Fibroblast of peridontal ligament (primary cell): ENCODE measurements around the gene IL34.
A peak's percentile ranks its signal among the peaks of the same experiment; 100 is the strongest.

Experiments
- DNase-seq: peaks from one replicate; pipeline ENCODE4 v3.0.0-alpha.2; 2010; ENCODE audit errors: extremely low read depth

IL34 gene

GRCh38 chr16:70687671-70688245, 41.4 kb downstream of the IL34 start:
- no peak for DNase-seq

GRCh38 chr16:70688246-70688742, 41.9 kb downstream of the IL34 start:
- peak; percentile 73 for DNase-seq

- no peak for DNase-seq
Measured at GRCh38 chr16:70689035-70689969, 42.9 kb downstream of the IL34 start.

GRCh38 chr16:70689970-70690891, 43.9 kb downstream of the IL34 start:
- no peak for DNase-seq

- DNase-seq = peak; percentile 100
Measured at GRCh38 chr16:70691223-70692129, 45.1 kb downstream of the IL34 start.

- DNase-seq = no peak
Measured at GRCh38 chr16:70692130-70692872, 45.9 kb downstream of the IL34 start.

- no peak for DNase-seq
Measured at GRCh38 chr16:70692873-70693671, 46.7 kb downstream of the IL34 start.

- peak; percentile 70 for DNase-seq
Measured at GRCh38 chr16:70694088-70694867, 47.9 kb downstream of the IL34 start.

- DNase-seq = no peak
Measured at GRCh38 chr16:70694868-70695218, 48.5 kb downstream of the IL34 start.

GRCh38 chr16:70695331-70696070, 49.1 kb downstream of the IL34 start:
- no peak for DNase-seq

GRCh38 chr16:70696355-70696754, 50.0 kb downstream of the IL34 start:
- no peak for DNase-seq

- no peak for DNase-seq
Measured at GRCh38 chr16:70696952-70697593, 50.7 kb downstream of the IL34 start.

GRCh38 chr16:70697594-70698170, 51.3 kb downstream of the IL34 start:
- peak; percentile 54 for DNase-seq

- no peak for DNase-seq
Measured at GRCh38 chr16:70698901-70699300, 52.5 kb downstream of the IL34 start.

- DNase-seq = no peak
Measured at GRCh38 chr16:70699696-70700095, 53.3 kb downstream of the IL34 start.

GRCh38 chr16:70700101-70701020, 54.0 kb downstream of the IL34 start:
- DNase-seq = no peak
